HEK293T (cell line): ENCODE measurements around the gene TRAF3.

Experiments
- CTCF ChIA-PET: fragments of 350-600 bp; formaldehyde crosslinking; extraction: SDS; loops from one replicate; lab custom pipeline; 2021; ENCODE audit warnings: antibody characterized with exemption, inconsistent platforms; lab: Yijun Ruan, JAX
- POLR2A ChIA-PET: fragments of 350-600 bp; formaldehyde crosslinking; extraction: SDS; loops from one replicate; lab custom pipeline; 2020; ENCODE audit warnings: antibody characterized with exemption, inconsistent platforms; lab: Yijun Ruan, JAX
- DNase-seq: peaks from one replicate; pipeline ENCODE4 v3.0.0; 2012; ENCODE audit warnings: mixed read lengths; ENCODE audit errors: extremely low spot score
- ARNT ChIP-seq: fragments of 450-650 bp; IDR thresholded peaks from 2 replicates; pipeline ENCODE4 v1.6.1; 2017; ENCODE audit warnings: mild to moderate bottlenecking
- BHLHE40 ChIP-seq: fragments of 450-650 bp; IDR thresholded peaks from 2 replicates; pipeline ENCODE4 v1.6.1; 2016; ENCODE audit warnings: mild to moderate bottlenecking, moderate library complexity, borderline replicate concordance
- CTBP1 ChIP-seq: fragments of 450-650 bp; IDR thresholded peaks from 2 replicates; pipeline ENCODE4 v1.6.1; 2016; ENCODE audit warnings: borderline replicate concordance
- ELF4 ChIP-seq: fragments of 450-650 bp; IDR thresholded peaks from 2 replicates; pipeline ENCODE4 v1.6.1; 2017; ENCODE audit warnings: antibody characterized with exemption
- FOXA1 ChIP-seq: fragments of 450-650 bp; IDR thresholded peaks from 2 replicates; pipeline ENCODE4 v1.6.1; 2016; ENCODE audit warnings: mild to moderate bottlenecking
- FOXK2 ChIP-seq: fragments of 450-650 bp; IDR thresholded peaks from 2 replicates; pipeline ENCODE4 v1.6.1; 2016; ENCODE audit warnings: mild to moderate bottlenecking
- FOXM1 ChIP-seq: fragments of 450-650 bp; IDR thresholded peaks from 2 replicates; pipeline ENCODE4 v1.6.1; 2017; ENCODE audit warnings: mild to moderate bottlenecking, borderline replicate concordance
- HDGF ChIP-seq: fragments of 450-650 bp; IDR thresholded peaks from 2 replicates; pipeline ENCODE4 v1.6.1; 2017; ENCODE audit warnings: antibody characterized with exemption, borderline replicate concordance
- L3MBTL2 ChIP-seq: fragments of 450-650 bp; conservative IDR thresholded peaks from 2 replicates; pipeline ENCODE4 v1.6.1; 2016; ENCODE audit warnings: mild to moderate bottlenecking
- LEF1 ChIP-seq: fragments of 450-650 bp; IDR thresholded peaks from 2 replicates; pipeline ENCODE4 v1.6.1; 2017; ENCODE audit warnings: mild to moderate bottlenecking, borderline replicate concordance
- NFRKB ChIP-seq: fragments of 450-650 bp; IDR thresholded peaks from 2 replicates; pipeline ENCODE4 v1.6.1; 2016; ENCODE audit warnings: mild to moderate bottlenecking, moderate library complexity
- SP1 ChIP-seq: fragments of 450-650 bp; IDR thresholded peaks from 2 replicates; pipeline ENCODE4 v1.6.1; 2017
- SUZ12 ChIP-seq: fragments of 450-650 bp; IDR thresholded peaks from 2 replicates; pipeline ENCODE4 v1.6.1; 2016; ENCODE audit warnings: mild to moderate bottlenecking
- TARDBP ChIP-seq: fragments of 450-650 bp; IDR thresholded peaks from 2 replicates; pipeline ENCODE4 v1.6.1; 2016
- ZNF384 ChIP-seq: fragments of 450-650 bp; IDR thresholded peaks from 2 replicates; pipeline ENCODE4 v1.6.1; 2016
- TF ChIP-seq, protein P1 (sequence below): fragments of 450-650 bp; IDR thresholded peaks from 2 replicates; pipeline ENCODE4 v1.6.1; 2016

The TRAF3 gene

DNA sequence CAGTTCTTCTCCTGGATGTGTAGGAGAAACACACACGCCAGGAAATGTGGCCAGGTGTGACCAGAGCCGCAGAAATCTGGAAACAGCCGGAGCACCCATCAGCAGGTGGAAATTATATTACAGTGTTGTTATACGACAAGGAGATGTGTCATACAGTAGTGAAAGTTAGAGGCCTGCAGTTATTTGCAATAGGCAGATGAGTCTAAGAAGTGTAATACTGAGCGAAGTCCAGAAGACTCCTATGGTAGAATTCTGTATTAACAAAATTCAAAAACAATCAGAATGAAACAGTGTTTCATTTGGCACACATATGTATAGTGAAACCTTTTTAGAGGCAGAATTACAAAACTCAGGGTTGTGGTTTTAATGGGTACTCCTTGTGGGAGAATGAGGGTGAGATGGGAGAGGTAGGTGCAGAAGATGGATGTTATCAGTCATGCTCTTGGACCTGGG, 105.9 kb downstream of the TRAF3 start:
- CTCF ChIA-PET, result no interaction called here
- DNase-seq, result no peak
- POLR2A ChIA-PET, result no interaction called here
- TF ChIP-seq L3MBTL2 (no peak), ARNT (no peak), LEF1 (no peak), CTBP1 (no peak), SUZ12 (no peak), HDGF (no peak), ELF4 (no peak), NFRKB (no peak)

DNA sequence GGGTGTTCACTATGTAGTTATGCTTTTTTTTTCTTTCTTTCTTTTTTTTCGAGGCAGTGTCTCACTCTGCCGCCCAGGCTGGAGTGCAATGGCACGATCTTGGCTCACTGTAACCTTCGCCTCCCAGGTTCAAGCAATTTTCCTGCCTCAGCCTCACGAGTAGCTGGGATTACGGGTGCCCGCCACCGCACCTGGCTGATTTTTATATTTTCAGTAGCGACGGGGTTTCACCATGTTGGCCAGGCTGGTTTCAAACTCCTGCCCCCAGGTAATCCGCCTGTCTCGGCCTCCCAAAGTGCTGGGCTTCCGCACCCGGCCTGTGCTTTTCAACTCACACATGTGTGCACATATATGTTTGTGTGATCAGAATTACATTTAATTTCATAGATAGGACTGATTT, 106.3 kb downstream of the TRAF3 start:
- no peak for DNase-seq
- CTCF ChIA-PET, result no interaction called here
- POLR2A ChIA-PET, result no interaction called here
- TF ChIP-seq LEF1 (no peak), FOXA1 (no peak), TARDBP (no peak), ELF4 (no peak), BHLHE40 (no peak), FOXM1 (no peak), NFRKB (no peak), ZNF384 (no peak), ARNT (no peak)

GRCh38 chr14:102885737-102886447, 108.6 kb downstream of the TRAF3 start:
- POLR2A ChIA-PET, result no interaction called here
- TF ChIP-seq, protein P1, sequence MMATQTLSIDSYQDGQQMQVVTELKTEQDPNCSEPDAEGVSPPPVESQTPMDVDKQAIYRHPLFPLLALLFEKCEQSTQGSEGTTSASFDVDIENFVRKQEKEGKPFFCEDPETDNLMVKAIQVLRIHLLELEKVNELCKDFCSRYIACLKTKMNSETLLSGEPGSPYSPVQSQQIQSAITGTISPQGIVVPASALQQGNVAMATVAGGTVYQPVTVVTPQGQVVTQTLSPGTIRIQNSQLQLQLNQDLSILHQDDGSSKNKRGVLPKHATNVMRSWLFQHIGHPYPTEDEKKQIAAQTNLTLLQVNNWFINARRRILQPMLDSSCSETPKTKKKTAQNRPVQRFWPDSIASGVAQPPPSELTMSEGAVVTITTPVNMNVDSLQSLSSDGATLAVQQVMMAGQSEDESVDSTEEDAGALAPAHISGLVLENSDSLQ, result no peak
- TF ChIP-seq FOXA1, result no peak
- no peak for TF ChIP-seq ARNT
- CTCF ChIA-PET, result no interaction called here
- no peak for DNase-seq

- POLR2A ChIA-PET, result no interaction called here
- no peak for DNase-seq
- CTCF ChIA-PET, result interaction anchor here (0.7 kb wide), 1 partner anchor 141 kb away, joined by 3 read pairs; no protein-coding TSS in a partner anchor
- TF ChIP-seq FOXM1, result no peak
- TF ChIP-seq FOXA1, result no peak
- TF ChIP-seq, protein P1, result no peak
- TF ChIP-seq TARDBP, result no peak
These were observed 111.5 kb downstream of the TRAF3 start for GRCh38 chr14:102888748-102889147.

- TF ChIP-seq FOXA1 (no peak), FOXK2 (no peak), ZNF384 (no peak), TARDBP (no peak), LEF1 (no peak), CTBP1 (no peak), SP1 (no peak), ELF4 (no peak), L3MBTL2 (no peak), FOXM1 (no peak)
- TF ChIP-seq, protein P1, result no peak
- ChIA-PET CTCF (no interaction called here), POLR2A (no interaction called here)
- DNase-seq, result no peak
These were observed 112.4 kb downstream of the TRAF3 start for GRCh38 chr14:102889615-102890014.

- POLR2A ChIA-PET, result no interaction called here
- CTCF ChIA-PET, result no interaction called here
- TF ChIP-seq, protein P1, result no peak
- TF ChIP-seq FOXA1 (no peak), ARNT (no peak), TARDBP (no peak), ELF4 (no peak), LEF1 (no peak), CTBP1 (no peak)
- no peak for DNase-seq
These were observed 113.9 kb downstream of the TRAF3 start for GRCh38 chr14:102891111-102891510.

GRCh38 chr14:102891556-102891955, 114.3 kb downstream of the TRAF3 start:
- CTCF ChIA-PET, result no interaction called here

More at GRCh38 chr14:102891556-102891955, 114.3 kb downstream of the TRAF3 start:
- TF ChIP-seq, protein P1, result no peak
- TF ChIP-seq NFRKB, result no peak
- TF ChIP-seq HDGF, result no peak
- no peak for TF ChIP-seq FOXK2
- TF ChIP-seq ARNT, result no peak
- TF ChIP-seq TARDBP, result no peak
- no peak for TF ChIP-seq BHLHE40
- no peak for TF ChIP-seq SP1
- TF ChIP-seq FOXM1, result no peak
- no peak for TF ChIP-seq SUZ12
- TF ChIP-seq FOXA1, result no peak
- TF ChIP-seq LEF1, result no peak
- no peak for DNase-seq
- POLR2A ChIA-PET, result no interaction called here
